Activated T-cell treated with anti-CD3 and anti-CD28 coated beads for 4 hours (primary cell): ENCODE measurements around the gene SLC6A13.
"Not testable (repeated sequence)": the region's sequence is repeated elsewhere in the genome, so short reads cannot be mapped to it uniquely, and the experiment has no call there.

Source experiments
- DNase-seq: peaks from one replicate; pipeline ENCODE4 v3.0.0-alpha.2; 2020

The SLC6A13 gene

GRCh38 chr12:262817-263216, at the start of gene SLC6A13:
SLC6A13 (minus strand) TSS chr12:262836; CDS start chr12:260052, 2,784 bp downstream.
- no peak for DNase-seq

DNA sequence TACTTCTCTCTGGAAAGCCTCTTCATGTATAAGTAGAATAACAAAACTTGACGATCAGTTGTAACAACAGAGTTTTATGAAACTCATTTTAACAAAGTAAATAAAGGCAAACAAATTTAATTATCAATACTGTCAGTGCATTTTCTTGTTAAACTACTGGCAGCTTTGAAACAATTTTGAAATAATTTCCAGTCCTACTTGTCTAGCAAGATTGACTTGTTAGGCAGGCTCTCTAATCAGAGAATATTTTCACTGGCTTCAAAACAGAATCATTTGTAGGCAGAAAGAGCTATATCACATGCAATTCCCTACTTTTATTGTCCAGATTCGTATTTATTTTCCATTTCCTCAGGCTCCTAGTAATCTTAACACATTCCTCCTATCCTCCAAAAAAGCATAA, 45.9 kb upstream of the SLC6A13 start:
- no peak for DNase-seq

- DNase-seq, result no peak
These were observed 44.8 kb upstream of the SLC6A13 start for GRCh38 chr12:307406-307805.

DNA sequence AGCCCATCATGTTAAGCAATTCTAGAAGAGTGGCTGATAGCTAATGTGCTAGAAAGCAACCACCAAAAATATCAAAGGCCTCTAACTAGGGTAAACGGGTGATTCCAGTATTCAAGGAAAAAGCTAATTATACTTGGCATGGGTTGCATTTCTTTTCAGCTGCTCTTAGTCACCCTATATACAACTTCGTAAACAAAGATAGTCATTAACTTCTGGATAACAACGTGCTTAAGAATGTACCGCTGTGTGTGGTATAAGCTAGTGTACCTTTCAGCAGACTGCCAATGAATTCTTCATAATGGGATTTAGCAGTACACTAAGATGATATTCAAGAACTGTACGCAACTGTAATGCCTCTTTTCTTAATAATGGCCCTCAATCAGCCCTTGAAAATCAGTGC, 42.2 kb upstream of the SLC6A13 start:
- no peak for DNase-seq

- not testable (repeated sequence) for DNase-seq
These were observed 40.1 kb upstream of the SLC6A13 start for GRCh38 chr12:302766-303165.

GRCh38 chr12:300166-300565, 37.5 kb upstream of the SLC6A13 start:
- not testable (repeated sequence) for DNase-seq

GRCh38 chr12:299511-299910, 36.9 kb upstream of the SLC6A13 start:
- not testable (repeated sequence) for DNase-seq

DNA sequence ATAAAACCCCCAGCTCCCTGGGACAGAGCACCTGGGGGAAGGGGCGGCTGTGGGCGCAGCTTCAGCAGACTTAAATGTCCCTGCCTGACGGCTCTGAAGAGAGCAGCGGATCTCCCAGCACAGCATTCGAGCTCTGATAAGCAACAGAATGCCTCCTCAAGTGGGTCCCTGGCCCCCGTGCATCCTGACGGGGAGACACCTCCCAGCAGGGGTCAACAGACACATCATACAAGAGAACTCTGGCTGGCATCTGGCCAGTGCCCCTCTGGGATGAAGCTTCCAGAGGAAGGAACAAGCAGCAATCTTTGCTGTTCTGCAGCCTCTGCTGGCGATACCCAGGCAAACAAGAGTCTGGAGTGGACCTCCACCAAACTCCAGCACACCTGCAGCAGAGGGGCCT, 35.4 kb upstream of the SLC6A13 start:
- not testable (repeated sequence) for DNase-seq

- DNase-seq, result no peak
These were observed 32.5 kb upstream of the SLC6A13 start for GRCh38 chr12:295132-295531.

DNA sequence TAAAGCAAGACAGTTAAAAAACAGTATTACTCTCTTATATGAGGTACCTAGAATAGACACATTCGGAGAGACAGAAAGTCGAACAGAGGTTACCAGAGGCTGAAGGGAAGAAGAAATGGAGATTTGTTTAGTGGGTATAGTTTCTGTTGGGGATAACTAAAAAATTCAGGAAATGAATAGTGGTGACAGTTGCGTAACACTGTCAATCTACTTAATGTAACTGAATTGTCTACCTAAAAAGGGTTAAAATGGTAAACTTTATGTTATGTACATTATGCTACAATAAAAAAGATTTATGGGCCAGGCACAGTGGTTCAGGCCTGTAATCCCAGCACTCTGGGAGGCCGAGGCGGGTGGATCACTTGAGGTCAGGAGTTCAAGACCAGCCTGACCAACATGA, 30.6 kb upstream of the SLC6A13 start:
- no peak for DNase-seq

GRCh38 chr12:292186-292585, 29.6 kb upstream of the SLC6A13 start:
- no peak for DNase-seq

GRCh38 chr12:291153-291723, 28.6 kb upstream of the SLC6A13 start:
- no peak for DNase-seq

DNA sequence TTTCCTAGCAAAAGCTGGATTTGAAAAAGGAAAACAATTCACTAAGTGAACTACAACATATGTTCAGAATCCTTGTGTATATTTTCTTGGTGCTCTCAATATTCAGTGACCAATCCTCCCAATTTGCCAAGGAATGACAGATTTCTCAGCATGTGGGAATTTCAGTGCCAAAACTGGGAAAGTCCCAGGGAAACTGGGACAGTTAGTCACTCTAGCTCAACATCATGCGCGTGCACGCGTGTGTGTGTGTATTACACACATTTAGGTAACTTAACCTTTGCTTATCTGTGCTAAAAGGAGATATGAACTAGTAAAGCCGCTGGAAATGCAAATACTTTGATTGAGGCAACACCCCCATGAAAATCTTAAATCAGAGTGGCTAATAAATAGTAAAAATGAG, 26.1 kb upstream of the SLC6A13 start:
- no peak for DNase-seq

DNA sequence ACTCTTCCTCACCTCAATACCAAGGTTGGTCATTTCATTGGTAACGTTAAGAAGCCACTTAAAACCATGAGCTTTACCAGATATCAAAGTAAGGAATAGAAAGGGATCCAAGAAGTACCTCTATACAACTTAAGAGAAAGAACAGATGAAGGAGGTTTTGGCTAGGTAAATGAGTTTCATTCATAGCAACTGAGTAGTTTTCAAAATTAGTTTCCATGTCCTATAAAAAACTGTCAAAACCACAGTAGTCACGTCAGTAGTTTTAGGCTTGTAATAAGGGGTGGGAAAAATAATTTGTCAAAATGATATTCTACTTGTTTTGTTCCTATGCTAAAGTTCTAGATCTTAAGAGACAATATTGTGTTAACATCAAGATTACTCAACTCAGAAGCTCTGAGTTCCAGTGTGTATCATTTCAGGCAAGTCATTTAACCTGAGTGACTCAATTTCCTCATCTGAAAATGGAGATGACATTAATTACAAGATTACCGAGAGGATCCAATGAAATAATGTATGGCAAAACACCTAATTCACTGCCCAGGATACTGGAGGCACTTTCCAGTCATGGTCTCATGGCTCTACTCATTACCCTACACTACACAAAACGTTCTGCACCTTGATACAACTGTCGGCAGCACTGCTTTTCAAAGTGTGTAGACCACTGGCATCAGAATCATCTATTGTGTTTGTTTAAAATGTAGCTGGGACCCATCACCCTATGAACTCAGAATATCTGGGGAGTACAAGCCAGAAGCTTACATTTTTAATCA, 24.1 kb upstream of the SLC6A13 start:
- no peak for DNase-seq

- DNase-seq, result no peak
These were observed 15.4 kb upstream of the SLC6A13 start for GRCh38 chr12:278046-278445.

DNA sequence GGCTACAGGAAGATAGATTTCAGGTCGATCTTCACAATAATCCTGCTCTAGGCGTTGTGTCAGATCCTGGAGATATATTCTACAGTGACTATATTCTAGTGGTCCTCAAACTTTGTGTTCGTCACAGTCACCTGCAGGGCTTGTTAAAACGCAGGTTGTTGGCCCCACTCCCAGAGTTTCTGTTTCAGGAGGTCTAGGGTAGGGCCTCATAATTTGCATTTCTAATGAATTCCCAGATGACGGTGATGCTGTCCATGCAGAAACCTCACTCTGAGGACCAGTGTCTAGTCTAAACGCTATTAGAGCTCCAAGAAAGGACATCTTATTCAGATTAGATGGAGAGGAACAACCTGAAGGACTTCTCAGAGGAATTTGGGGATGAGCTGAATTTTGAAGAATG, 13.2 kb upstream of the SLC6A13 start:
- DNase-seq, result no peak

- DNase-seq, result no peak
These were observed 10.7 kb upstream of the SLC6A13 start for GRCh38 chr12:273382-273781.

DNA sequence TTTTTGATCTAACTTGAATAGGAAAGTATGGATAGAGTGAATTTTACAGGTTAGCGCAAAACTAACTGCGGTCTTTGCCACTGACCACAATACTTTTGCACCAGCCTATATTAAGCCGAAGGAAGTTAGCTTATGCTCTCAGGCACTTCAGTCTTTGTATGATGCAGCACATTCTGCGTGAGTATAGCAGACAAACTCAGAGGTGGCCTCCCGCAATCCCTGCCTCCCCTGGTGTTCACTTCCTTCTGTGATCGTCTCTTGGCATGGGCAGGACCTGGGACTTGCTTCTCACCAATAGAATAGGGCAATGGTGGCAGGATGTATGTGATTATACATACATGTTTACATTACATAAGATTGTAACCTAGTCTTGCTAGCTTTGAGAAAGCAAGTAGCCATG, 10.3 kb upstream of the SLC6A13 start:
- no peak for DNase-seq

GRCh38 chr12:271161-271560, 8.5 kb upstream of the SLC6A13 start:
- DNase-seq, result no peak

- DNase-seq, result no peak
These were observed 6.6 kb upstream of the SLC6A13 start for GRCh38 chr12:269191-269590.

DNA sequence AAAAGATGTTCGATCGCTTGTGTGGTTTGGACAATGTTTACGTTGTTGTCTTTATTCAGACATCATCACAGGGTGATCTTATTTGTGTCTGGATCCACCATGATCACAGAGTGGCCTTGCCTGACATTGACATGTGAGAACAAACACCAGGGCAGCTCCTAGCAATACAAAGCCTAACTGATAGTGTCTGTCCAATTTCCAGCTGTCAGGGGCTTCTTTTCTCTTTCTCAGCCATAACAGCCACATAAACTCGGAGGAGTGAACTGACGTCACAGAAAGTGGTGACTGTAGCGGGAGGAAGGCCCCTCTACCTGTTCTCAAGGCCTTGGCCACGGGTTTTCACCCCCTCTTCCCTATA, 5.8 kb upstream of the SLC6A13 start:
- no peak for DNase-seq

- DNase-seq, result no peak
These were observed 5.2 kb upstream of the SLC6A13 start for GRCh38 chr12:267581-268482.

GRCh38 chr12:265096-265495, 2.5 kb upstream of the SLC6A13 start:
- no peak for DNase-seq

- DNase-seq, result no peak
These were observed 1.6 kb upstream of the SLC6A13 start for GRCh38 chr12:264269-264668.
